ENCODE results near the gene KCNMA1. TPM values are rescaled to one million over a fixed set of nuclear protein-coding genes. Genes with fewer than 3 reads are reported as not detected.

KCNMA1 gene
- total RNA-seq, 1 donor from 2014 or later, result 94.3 TPM

GRCh38 chr10:77363210-77363609 lies 274.4 kb downstream of the KCNMA1 start:
- H3K27me3 ChIP-seq, result no peaks in the 10 kb centered on the region
- no peak overlapping the region for H3K27ac ChIP-seq
- no peaks in the 10 kb centered on the region for H3K36me3 ChIP-seq
- peaks cover 3% of the 10 kb centered on the region for H3K4me1 ChIP-seq
- H3K9me3 ChIP-seq, result no peaks in the 10 kb centered on the region
- intact Hi-C loops (cut with DNase I), result no loop called here
- TF ChIP-seq POLR2AphosphoS5 (IDR thresholded peaks at IDR 0.05; ENCODE audit: insufficient read depth in 1 of 2, low read depth in 1 of 2) (no peak), CTCF (IDR thresholded peaks at IDR 0.05) (no peak), POLR2A (IDR thresholded peaks at IDR 0.05) (no peak)
- DNase-seq (ENCODE audit: extremely low spot score in 2 of 2), result no peak
- H3K4me3 ChIP-seq, result no peak overlapping the region

- Histone ChIP-seq H3K4me3 (no peak overlapping the region), H3K36me3 (no peaks in the 10 kb centered on the region), H3K4me1 (peaks cover 8% of the 10 kb centered on the region), H3K9me3 (no peaks in the 10 kb centered on the region), H3K27me3 (no peaks in the 10 kb centered on the region), H3K27ac (no peak overlapping the region)
- TF ChIP-seq CTCF (IDR thresholded peaks at IDR 0.05) (no peak), POLR2AphosphoS5 (IDR thresholded peaks at IDR 0.05; ENCODE audit: insufficient read depth in 1 of 2, low read depth in 1 of 2) (no peak), POLR2A (IDR thresholded peaks at IDR 0.05) (no peak)
- no peak for DNase-seq (ENCODE audit: extremely low spot score in 2 of 2)
- intact Hi-C loops (cut with DNase I), result no loop called here
Measured at GRCh38 chr10:77361831-77362230, 275.8 kb downstream of the KCNMA1 start.

GRCh38 chr10:77361426-77361825 lies 276.2 kb downstream of the KCNMA1 start:
- TF ChIP-seq POLR2AphosphoS5 (IDR thresholded peaks at IDR 0.05; ENCODE audit: insufficient read depth in 1 of 2, low read depth in 1 of 2), result no peak
- no peak for TF ChIP-seq CTCF (IDR thresholded peaks at IDR 0.05)
- no peak for TF ChIP-seq POLR2A (IDR thresholded peaks at IDR 0.05)
- H3K27ac ChIP-seq, result no peak overlapping the region
- no peaks in the 10 kb centered on the region for H3K36me3 ChIP-seq
- H3K9me3 ChIP-seq, result no peaks in the 10 kb centered on the region
- H3K27me3 ChIP-seq, result no peaks in the 10 kb centered on the region
- H3K4me1 ChIP-seq, result peaks cover 8% of the 10 kb centered on the region
- DNase-seq (ENCODE audit: extremely low spot score in 2 of 2), result no peak
- intact Hi-C loops (cut with DNase I), result no loop called here
- no peak overlapping the region for H3K4me3 ChIP-seq

- intact Hi-C loops (cut with DNase I), result no loop called here
Measured at GRCh38 chr10:77360835-77361234, 276.8 kb downstream of the KCNMA1 start.

More at GRCh38 chr10:77360835-77361234, 276.8 kb downstream of the KCNMA1 start:
- TF ChIP-seq CTCF (IDR thresholded peaks at IDR 0.05), result no peak
- TF ChIP-seq POLR2AphosphoS5 (IDR thresholded peaks at IDR 0.05; ENCODE audit: insufficient read depth in 1 of 2, low read depth in 1 of 2), result no peak
- no peak for TF ChIP-seq POLR2A (IDR thresholded peaks at IDR 0.05)
- H3K27me3 ChIP-seq, result no peaks in the 10 kb centered on the region
- H3K4me3 ChIP-seq, result no peak overlapping the region
- no peaks in the 10 kb centered on the region for H3K9me3 ChIP-seq
- H3K4me1 ChIP-seq, result peaks cover 8% of the 10 kb centered on the region
- no peak for DNase-seq (ENCODE audit: extremely low spot score in 2 of 2)
- no peaks in the 10 kb centered on the region for H3K36me3 ChIP-seq
- H3K27ac ChIP-seq, result no peak overlapping the region

Data from vagina (tissue), 2 donors.